ENCODE results near the gene ASB16.
"Not testable (repeated sequence)": the region's sequence is repeated elsewhere in the genome, so short reads cannot be mapped to it uniquely, and the experiment has no call there.

Gene ASB16

GRCh38 chr17:44149066-44149465 is 21.4 kb upstream of the ASB16 start:
- DNase-seq = not testable (repeated sequence)

GRCh38 chr17:44149750-44150329 is 20.7 kb upstream of the ASB16 start:
- no peak for DNase-seq

DNA sequence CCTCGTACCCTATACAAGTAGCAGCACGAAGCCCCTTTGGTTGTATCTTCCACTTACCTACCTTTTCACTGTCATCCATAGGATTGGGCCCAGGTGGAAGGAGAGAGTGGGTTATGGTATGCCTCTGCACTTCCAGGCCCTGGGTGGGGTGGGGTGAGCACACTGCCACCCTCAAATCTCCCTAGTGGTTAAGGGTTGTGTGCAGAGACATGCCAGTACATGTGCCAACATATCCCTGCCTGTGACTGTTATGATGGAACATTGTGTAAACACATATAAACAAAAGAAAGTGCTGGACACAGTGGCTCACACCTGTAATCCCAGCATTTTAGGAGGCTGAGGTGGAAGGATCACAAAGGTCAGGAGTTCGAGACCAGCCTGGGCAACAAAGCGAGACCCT is 17.6 kb upstream of the ASB16 start:
- DNase-seq = no peak

DNA sequence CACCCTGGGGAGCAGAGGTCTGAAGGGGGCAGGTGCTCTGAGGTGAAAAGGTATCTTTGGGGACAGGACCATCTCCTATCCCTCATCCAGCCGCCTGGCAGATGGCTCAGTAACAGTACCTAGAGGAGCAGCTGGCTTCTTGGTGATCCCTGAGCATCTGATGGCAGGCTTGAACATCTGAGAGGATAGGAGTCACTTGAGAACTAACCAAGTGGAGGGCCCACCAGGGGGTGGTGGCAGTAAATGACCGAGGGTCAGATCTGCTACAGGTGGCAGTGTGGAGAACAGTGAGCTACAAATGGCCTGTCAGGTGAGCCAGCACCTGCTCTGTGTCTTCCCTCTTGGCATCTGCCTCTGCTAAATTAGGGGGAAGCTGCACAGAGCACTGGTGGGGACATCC is 15.0 kb upstream of the ASB16 start:
- no peak for DNase-seq

DNA sequence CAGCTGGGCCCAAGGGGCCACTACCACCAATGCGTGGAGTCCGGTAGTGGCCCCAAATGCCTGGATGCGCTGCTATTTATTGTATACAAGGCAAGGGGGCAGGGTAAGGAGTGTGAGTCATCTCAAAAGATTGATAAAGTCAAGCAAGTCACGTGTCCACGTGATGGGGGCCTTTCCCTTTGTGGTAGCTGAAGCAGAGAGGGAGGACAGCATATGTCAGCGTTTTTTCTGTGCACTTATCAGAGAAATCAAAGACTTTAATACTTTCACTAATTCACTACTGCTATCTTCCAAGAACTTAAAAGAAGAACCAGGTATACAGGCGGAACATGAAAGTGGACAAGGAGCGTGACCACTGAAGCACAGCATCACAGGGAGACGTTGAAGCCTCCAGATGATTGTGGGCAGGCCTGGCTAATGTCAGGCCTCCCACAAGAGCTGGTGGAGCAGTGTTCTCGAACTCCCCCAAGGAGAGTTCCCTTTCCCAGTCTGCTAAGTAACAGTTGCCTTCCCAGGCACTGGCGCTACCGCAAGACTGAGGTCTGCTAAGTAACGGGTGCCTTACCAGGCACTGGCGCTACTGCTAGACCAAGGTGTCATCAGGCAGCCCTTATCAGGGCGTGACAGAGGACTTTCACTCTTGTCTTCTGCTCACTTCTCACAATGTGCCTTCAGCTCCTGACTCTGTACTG is 10.8 kb upstream of the ASB16 start:
- DNase-seq = no peak

- DNase-seq = no peak
These were observed 6.0 kb upstream of the ASB16 start for GRCh38 chr17:44164476-44164875.

- DNase-seq = no peak
These were observed 3.2 kb upstream of the ASB16 start for GRCh38 chr17:44167181-44167861.

GRCh38 chr17:44170135-44170498 is 387 bp upstream of the ASB16 start:
- DNase-seq = no peak

- no peak for DNase-seq
These were observed 1.5 kb downstream of the ASB16 start for GRCh38 chr17:44171931-44172455.

DNA sequence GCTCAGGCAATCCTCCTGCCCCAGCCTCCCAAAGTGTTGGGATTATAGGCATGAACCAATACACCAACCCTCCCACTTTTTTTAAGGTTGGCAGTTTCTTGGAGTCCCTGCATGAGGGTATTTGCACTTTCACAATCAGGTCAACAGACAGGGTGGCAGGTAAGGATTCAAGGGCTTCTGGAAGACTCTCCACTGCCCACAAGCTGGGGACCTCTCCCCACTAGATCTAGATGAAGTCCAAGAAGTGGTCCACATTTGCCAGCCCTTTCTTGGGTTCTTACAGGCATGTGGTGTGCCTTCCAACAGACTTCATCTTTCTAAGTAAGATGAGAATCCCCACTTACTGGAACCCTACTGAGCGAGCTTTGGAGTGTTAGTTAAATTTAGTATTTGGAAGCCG is 3.9 kb downstream of the ASB16 start:
- no peak for DNase-seq

GRCh38 chr17:44176257-44176656 is 5.8 kb downstream of the ASB16 start:
- no peak for DNase-seq

GRCh38 chr17:44176671-44177501 is 6.4 kb downstream of the ASB16 start:
- no peak for DNase-seq

- no peak for DNase-seq
These were observed 7.1 kb downstream of the ASB16 start for GRCh38 chr17:44177640-44178039.

DNA sequence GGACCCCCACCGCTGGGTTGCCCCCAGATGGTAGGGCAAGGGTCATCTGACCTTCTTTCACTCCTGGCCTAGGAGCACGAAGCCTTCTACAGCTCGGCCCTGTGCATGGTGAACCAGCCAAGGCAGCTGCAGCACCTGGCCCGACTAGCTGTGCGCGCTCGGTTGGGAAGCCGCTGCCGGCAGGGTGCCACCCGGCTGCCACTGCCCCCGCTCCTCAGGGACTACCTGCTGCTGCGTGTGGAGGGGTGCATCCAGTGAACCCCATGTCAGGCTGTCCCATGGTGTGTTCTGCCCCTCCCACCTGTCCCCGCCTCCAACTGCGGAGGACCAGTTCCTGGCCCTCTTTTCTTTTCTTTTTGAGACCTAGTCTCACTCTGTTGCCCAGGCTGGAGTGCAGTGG is 7.6 kb downstream of the ASB16 start:
- DNase-seq = no peak

- no peak for DNase-seq
These were observed 12.5 kb downstream of the ASB16 start for GRCh38 chr17:44183024-44183423.

GRCh38 chr17:44184212-44184810 is 13.8 kb downstream of the ASB16 start:
- DNase-seq = no peak

DNA sequence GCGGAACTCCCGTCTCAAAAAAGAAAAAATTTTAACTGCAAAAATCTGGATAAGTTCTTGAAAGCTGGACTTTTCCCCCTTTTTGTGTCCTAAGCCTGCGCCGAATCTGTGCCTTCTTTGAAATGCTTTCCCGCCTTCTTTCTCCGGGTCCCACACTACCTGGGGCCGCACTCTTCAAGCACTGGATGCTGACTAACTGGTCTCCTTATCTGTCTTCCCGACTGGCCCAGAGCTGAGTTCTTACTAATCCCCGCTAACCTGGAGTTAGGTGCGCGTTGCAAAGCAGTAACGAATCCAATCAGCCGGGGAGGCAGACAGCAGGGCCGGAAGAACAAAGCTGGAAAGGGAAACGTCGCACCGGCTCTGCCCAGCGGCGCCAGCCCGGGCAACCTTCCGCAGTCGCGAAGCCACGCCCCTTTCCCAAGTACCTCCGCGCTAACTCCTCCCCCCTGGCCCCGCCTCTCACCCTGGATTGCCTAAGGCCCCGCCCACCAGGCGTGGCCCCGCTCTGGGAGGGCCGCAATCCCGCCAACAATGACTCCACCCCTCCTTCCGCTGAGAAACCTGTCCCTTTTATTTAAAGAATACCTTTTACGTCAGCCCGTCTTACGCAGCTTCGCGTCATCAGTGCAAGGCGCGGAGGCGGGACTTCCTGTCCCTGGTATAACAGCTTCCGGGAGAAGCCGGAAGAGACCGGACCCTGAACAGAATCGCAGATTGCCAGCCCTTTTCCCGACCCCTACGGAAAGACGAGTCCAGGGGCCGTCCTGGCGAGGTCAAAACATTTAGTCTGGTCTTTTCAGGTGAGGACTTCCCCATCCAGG is 16.0 kb downstream of the ASB16 start, which contains the start of gene TMUB2:
Gene TMUB2 (plus strand): TSS at position 666 of the 824 bp plus-strand sequence. CDS start 737 bp downstream, outside the sequence.
- peak; percentile 99 for DNase-seq

- no peak for DNase-seq
These were observed 16.8 kb downstream of the ASB16 start for GRCh38 chr17:44187131-44187899.

GRCh38 chr17:44188576-44189403 is 18.3 kb downstream of the ASB16 start:
- DNase-seq = no peak

DNA sequence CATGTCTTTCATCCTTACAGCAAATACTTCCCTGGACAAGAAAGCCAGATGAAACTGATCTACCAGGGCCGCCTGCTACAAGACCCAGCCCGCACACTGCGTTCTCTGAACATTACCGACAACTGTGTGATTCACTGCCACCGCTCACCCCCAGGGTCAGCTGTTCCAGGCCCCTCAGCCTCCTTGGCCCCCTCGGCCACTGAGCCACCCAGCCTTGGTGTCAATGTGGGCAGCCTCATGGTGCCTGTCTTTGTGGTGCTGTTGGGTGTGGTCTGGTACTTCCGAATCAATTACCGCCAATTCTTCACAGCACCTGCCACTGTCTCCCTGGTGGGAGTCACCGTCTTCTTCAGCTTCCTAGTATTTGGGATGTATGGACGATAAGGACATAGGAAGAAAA is 20.0 kb downstream of the ASB16 start:
- no peak for DNase-seq

Data from DMS 273 treated with DMSO at 0.1 percent for 48 hours (cell line).